Mesothelial cell of epicardium (in vitro differentiated cells): ENCODE measurements around the gene ENG. TPM values are rescaled to one million over a fixed set of nuclear protein-coding genes. Genes with fewer than 3 reads are reported as not detected.

Experiments
- DNase-seq, 2 experiments: peaks; one replicate each; pipeline ENCODE4 v3.0.0; 2021; ENCODE audit warnings: low spot score in 2 of 2; ENCODE audit not compliant: unreplicated experiment in 2 of 2
- H3K27ac Mint-ChIP-seq: 2 replicates; pipeline ENCODE4 v1.8.0; 2021; ENCODE audit warnings: mixed read lengths
- H3K27me3 Mint-ChIP-seq: 2 replicates; pipeline ENCODE4 v1.8.0; 2021; ENCODE audit warnings: low read depth, mixed read lengths
- H3K36me3 Mint-ChIP-seq: 2 replicates; pipeline ENCODE4 v1.8.0; 2021; ENCODE audit warnings: mixed read lengths
- H3K4me1 Mint-ChIP-seq: 2 replicates; pipeline ENCODE4 v1.8.0; 2021; ENCODE audit warnings: mixed read lengths
- H3K4me3 Mint-ChIP-seq: 2 replicates; pipeline ENCODE4 v1.8.0; 2021; ENCODE audit warnings: mild to moderate bottlenecking, moderate library complexity, mixed read lengths
- H3K9me3 Mint-ChIP-seq: 2 replicates; pipeline ENCODE4 v1.8.0; 2021; ENCODE audit warnings: mixed read lengths
- total RNA-seq: library from RNA; stranded (reverse); gene quantifications from 3 replicates; pipeline ENCODE4 v1.2.1, GENCODE V29; 2021
- TF ChIP-seq, protein P1 (sequence below): fragments of 200-600 bp; sonication (generic); IDR thresholded peaks from one replicate; pipeline ENCODE4 v1.5.0; 2021; ENCODE audit warnings: antibody characterized with exemption; ENCODE audit not compliant: unreplicated experiment

The ENG gene
- total RNA-seq, 1 donor from 2014 or later: 8.5 TPM

DNA sequence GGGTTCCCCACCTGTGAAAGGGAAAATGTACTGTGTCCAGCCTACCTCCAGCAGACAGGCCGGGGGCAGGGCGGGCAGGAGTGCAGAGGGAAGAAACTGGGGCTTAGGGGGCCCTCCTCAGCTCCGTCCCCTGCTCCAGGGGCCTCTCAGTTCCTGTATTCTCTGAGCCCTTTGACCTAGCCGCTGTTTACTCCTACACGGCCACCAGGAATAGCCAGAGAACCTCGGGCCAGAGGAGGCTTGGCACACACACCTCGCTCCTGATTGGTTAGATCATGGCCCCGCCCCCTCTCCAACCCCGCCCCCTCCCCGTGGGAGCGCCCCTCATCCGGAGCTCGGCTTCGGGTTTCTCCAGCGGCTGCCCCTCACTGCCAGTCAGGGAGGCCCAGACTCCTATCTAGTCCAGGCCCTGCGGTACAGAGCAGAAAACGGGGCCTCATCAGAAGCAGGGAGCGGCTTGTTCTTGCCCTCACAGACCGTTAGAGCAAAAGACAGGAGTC, 42.8 kb upstream of the ENG start:
- TF ChIP-seq, protein P1, sequence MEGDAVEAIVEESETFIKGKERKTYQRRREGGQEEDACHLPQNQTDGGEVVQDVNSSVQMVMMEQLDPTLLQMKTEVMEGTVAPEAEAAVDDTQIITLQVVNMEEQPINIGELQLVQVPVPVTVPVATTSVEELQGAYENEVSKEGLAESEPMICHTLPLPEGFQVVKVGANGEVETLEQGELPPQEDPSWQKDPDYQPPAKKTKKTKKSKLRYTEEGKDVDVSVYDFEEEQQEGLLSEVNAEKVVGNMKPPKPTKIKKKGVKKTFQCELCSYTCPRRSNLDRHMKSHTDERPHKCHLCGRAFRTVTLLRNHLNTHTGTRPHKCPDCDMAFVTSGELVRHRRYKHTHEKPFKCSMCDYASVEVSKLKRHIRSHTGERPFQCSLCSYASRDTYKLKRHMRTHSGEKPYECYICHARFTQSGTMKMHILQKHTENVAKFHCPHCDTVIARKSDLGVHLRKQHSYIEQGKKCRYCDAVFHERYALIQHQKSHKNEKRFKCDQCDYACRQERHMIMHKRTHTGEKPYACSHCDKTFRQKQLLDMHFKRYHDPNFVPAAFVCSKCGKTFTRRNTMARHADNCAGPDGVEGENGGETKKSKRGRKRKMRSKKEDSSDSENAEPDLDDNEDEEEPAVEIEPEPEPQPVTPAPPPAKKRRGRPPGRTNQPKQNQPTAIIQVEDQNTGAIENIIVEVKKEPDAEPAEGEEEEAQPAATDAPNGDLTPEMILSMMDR: no peak
- Mint-ChIP-seq H3K9me3 (peaks cover 30% of the 10 kb centered on the region), H3K36me3 (peaks cover 48% of the 10 kb centered on the region), H3K4me3 (peak overlapping the region; percentile 38), H3K4me1 (peaks cover 15% of the 10 kb centered on the region), H3K27me3 (no peaks in the 10 kb centered on the region), H3K27ac (peak overlapping the region; percentile 56)
- DNase-seq: peak; percentile 61 to 63

DNA sequence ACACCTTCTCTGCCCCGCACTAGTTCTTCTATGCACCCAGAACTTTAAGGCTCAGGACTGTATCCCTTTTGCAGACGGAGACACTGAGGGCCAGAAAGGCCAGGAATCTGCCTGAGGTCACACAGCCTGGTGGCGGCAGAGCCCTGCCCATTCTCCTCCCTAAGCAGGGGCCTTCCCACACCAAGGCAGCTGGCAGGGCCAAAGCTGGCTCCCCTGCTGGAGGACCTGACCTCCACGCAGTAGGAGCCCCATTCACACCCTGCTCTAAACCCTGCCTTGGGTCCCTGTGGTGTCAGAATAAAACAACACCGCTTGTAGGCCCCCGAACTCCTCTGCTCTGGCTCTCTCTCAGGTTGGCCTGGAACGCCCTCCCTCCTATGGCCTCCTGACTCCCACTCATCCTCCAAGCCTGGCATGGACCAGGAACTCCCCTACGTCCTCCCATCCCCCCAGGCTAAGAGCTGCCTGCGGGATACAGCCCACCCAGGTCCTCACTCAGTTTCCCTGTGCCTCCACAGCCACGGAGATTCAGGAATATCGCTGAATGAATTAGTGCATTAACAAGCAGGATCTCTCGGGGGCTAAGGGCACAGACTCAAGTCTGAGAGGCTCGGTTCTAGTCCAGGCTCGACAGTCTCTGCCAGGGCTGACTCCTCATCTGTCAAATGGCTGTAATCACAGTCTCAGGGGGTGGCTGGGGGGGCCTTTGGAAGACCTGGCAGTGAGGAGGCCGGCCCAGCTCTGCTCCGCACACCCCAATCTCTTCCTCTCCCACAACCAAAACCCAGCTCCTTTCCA, 42.1 kb upstream of the ENG start:
- Mint-ChIP-seq H3K4me3 (no peak overlapping the region), H3K9me3 (peaks cover 30% of the 10 kb centered on the region), H3K27ac (peak overlapping the region; percentile 56), H3K36me3 (peaks cover 50% of the 10 kb centered on the region), H3K27me3 (no peaks in the 10 kb centered on the region), H3K4me1 (peaks cover 15% of the 10 kb centered on the region)
- TF ChIP-seq, protein P1: no peak
- DNase-seq: no peak

DNA sequence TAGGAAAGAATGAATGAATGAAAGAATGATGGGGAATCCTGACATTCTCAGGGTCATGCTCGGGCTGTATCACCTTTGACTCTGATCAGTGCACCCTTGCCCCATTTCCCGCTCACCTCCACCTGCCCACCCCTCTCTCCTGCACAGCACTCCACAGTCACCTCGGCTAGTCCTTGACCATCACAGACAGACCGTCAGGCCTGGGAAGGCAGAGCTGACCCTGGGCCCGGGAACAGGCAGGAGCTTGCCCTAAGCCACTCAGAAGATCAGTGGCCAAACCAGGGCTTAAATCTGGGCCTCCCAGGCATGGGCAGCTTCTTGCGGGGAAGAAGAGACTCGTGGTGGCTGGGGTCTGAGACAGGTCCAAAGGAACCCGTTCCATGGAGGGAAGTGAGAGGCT, 41.4 kb upstream of the ENG start:
- Mint-ChIP-seq H3K36me3 (peaks cover 57% of the 10 kb centered on the region), H3K27ac (no peak overlapping the region), H3K4me1 (peaks cover 13% of the 10 kb centered on the region), H3K9me3 (peaks cover 30% of the 10 kb centered on the region), H3K4me3 (no peak overlapping the region), H3K27me3 (no peaks in the 10 kb centered on the region)
- TF ChIP-seq, protein P1: no peak
- DNase-seq: no peak

DNA sequence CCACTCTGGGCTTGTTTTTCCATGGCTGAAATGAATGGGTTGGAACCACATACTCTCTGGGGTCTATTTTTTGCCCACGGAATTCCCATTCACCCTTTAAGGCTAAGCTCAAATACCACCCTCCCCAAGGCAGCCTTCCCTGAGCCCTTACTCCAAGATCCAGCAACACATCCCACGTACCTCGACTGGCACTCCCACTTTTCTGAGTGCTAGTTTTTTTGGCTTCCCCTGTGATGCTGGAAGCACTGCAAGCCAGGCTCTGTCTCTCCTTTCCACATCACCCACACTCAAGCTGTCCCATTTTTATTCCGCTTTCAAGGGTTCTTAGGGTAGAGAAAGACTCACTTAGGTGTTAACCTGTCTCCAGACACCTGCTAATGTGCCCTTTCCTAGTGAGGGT, 38.9 kb upstream of the ENG start:
- peaks cover 30% of the 10 kb centered on the region for H3K9me3 Mint-ChIP-seq
- H3K4me1 Mint-ChIP-seq: peaks cover 7% of the 10 kb centered on the region
- no peak for DNase-seq
- no peak overlapping the region for H3K27ac Mint-ChIP-seq
- no peak overlapping the region for H3K4me3 Mint-ChIP-seq
- peaks cover 66% of the 10 kb centered on the region for H3K36me3 Mint-ChIP-seq
- TF ChIP-seq, protein P1: no peak
- no peaks in the 10 kb centered on the region for H3K27me3 Mint-ChIP-seq

DNA sequence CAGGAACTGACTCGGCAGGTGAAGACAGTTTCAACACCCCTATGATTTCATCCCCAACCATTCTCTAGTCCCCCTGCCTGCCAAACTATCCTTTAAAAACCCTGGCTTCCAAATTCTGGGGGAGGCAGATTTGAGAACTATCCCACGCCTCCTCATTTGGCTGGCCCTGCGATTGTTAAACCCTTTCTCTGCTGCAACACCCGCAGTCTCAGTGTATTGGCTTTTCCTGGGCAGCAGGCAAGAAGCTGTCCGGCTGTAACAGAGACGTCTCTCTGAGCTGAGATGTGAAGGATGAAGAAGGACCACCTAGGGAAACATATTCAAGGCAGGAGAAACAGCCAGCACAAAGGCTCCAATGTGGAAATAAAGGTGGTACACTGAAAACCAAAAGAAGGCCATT, 38.4 kb upstream of the ENG start:
- TF ChIP-seq, protein P1: no peak
- Mint-ChIP-seq H3K36me3 (peaks cover 67% of the 10 kb centered on the region), H3K9me3 (peaks cover 30% of the 10 kb centered on the region), H3K27ac (no peak overlapping the region), H3K27me3 (no peaks in the 10 kb centered on the region), H3K4me3 (no peak overlapping the region), H3K4me1 (peaks cover 6% of the 10 kb centered on the region)
- DNase-seq: no peak
